ENCODE measurements around the gene ZBTB39.
"Not testable (repeated sequence)": the region's sequence is repeated elsewhere in the genome, so short reads cannot be mapped to it uniquely, and the experiment has no call there.

The ZBTB39 gene

GRCh38 chr12:56980268-56980667 lies 26.1 kb downstream of the ZBTB39 start:
- no peak for DNase-seq (ENCODE audit: low read depth)

GRCh38 chr12:56979628-56980027 lies 26.7 kb downstream of the ZBTB39 start:
- no peak for DNase-seq (ENCODE audit: low read depth)

DNA sequence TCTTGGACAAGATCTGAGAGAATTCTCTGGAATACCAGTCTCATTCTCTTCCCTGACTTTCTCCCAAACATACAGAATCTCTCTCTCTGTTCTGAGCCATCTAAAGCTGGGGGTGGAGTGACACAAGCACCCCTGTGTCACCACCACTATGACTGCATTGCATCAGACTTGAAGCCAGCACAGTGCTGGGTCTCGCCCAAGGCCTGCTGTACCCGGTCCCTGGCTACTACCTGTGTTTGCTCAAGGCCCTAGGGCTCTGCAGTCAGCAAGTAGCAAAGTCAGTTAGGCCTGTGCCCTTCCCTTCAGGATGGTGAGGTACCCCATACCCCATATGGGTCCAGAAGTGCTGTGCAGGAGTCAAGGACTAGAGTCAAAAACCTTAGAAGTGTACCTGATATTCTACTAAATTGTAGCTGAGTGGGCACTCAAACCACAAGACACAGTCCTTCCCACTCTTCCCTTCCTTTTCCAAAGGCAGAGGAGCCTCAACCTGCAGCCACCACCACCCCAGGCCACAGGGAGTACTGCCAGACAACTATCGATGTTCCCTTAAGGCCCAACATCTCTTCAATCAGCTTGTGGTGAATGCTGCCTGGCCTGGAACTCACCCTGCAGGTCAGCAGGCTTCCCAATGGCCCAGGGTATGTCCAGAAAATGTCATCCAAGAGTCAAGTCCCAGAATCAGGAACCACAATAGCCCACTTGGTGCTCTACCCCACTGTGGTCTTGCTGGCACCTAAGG lies 27.8 kb downstream of the ZBTB39 start:
- DNase-seq (ENCODE audit: low read depth) = no peak

DNA sequence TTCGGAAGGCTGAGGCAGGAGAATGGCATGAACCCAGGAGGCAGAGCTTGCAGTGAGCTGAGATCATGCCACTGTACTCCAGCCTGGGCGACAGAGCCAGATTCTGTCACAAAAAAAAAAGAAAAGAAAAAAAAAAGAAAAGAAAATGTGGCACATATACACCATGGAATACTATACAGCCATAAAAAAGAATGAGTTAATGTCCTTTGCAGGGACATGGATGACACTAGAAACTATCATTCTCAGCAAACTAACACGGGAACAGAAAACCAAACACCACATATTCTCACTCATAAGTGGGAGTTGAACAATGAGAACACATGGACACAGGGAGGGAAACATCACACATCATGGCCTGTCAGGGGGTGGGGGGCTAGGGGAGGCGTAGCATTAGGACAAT lies 29.0 kb downstream of the ZBTB39 start:
- not testable (repeated sequence) for DNase-seq (ENCODE audit: low read depth)

GRCh38 chr12:56974224-56974623 lies 32.1 kb downstream of the ZBTB39 start:
- DNase-seq (ENCODE audit: low read depth) = not testable (repeated sequence)

- not testable (repeated sequence) for DNase-seq (ENCODE audit: low read depth)
Measured at GRCh38 chr12:56968910-56969309, 37.4 kb downstream of the ZBTB39 start.

GRCh38 chr12:56965997-56966642 lies 40.2 kb downstream of the ZBTB39 start:
- not testable (repeated sequence) for DNase-seq (ENCODE audit: low read depth)

- DNase-seq (ENCODE audit: low read depth) = not testable (repeated sequence)
Measured at GRCh38 chr12:56965124-56965523, 41.2 kb downstream of the ZBTB39 start.

DNA sequence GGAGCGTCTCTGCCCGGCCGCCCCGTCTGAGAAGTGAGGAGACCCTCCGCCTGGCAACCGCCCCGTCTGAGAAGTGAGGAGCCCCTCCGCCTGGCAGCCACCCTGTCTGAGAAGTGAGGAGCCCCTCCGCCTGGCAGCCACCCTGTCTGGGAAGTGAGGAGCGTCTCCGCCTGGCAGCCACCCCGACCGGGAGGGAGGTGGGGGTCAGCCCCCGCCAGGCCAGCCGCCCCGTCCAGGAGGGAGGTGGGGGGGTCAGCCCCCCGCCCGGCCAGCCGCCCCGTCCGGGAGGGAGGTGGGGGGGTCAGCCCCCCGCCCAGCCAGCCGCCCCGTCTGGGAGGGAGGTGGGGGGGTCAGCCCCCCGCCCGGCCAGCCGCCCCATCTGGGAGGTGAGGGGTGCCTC lies 42.8 kb downstream of the ZBTB39 start:
- not testable (repeated sequence) for DNase-seq (ENCODE audit: low read depth)

DNA sequence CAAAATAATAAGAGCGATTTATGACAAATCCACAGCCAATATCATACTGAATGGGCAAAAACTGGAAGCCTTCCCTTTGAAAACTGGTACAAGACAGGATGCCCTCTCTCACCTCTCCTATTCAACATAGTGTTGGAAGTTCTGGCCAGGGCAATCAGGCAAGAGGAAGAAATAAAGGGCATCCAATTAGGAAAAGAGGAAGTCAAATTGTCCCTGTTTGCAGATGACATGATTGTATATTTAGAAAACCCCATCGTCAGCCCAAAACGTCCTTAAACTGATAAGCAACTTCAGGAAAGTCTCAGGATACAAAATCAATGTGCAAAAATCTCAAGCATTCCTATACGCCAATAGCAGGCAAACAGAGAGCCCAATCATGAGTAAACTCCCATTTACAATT lies 44.1 kb downstream of the ZBTB39 start:
- not testable (repeated sequence) for DNase-seq (ENCODE audit: low read depth)

- no peak for DNase-seq (ENCODE audit: low read depth)
Measured at GRCh38 chr12:56958422-56958821, 47.9 kb downstream of the ZBTB39 start.

DNA sequence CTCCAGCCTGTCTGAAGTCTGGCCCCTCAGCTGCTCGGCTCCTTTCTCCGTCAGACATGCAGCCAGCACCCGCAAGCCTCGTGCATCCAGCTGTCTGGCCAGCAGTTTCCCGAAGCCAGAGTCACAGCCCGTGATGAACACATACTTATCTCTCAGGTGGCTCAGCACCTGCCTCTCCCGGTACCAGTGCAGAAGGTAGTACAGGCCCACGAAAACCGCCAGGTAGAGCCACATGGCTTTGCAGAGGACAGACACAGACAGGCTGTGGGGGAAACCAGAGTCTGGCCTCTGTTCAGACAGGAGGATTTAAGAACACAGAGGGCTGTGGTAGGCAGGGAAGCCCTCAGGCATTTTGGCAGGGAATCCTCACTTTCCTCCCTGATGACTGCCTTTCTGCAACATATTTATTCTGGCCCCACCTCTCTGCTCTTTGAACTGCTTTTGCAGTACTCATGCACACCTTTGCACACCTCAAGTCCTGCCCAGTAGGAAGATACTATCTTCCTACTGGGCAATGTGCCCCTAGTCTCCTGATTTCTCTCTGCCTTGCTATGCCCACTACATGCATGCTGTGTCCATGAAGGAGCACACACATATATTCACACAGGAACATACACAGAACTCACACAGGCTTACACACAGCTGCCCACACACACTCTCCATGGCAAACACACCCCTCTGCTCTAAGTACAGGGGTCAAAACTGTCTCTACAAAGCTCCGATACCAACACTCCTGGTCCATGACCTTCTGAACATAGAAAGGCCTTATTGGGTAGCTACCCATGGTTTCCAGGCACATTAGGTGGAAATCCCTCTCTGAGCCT lies 48.9 kb downstream of the ZBTB39 start, which contains the start of gene RDH16:
RDH16 (minus strand) TSS at position 380 of the 824 bp plus-strand sequence; CDS start at position 234, 146 bp downstream.
- DNase-seq (ENCODE audit: low read depth) = no peak

GRCh38 chr12:56955631-56956256 lies 50.6 kb downstream of the ZBTB39 start:
- DNase-seq (ENCODE audit: low read depth) = peak; percentile 4

DNA sequence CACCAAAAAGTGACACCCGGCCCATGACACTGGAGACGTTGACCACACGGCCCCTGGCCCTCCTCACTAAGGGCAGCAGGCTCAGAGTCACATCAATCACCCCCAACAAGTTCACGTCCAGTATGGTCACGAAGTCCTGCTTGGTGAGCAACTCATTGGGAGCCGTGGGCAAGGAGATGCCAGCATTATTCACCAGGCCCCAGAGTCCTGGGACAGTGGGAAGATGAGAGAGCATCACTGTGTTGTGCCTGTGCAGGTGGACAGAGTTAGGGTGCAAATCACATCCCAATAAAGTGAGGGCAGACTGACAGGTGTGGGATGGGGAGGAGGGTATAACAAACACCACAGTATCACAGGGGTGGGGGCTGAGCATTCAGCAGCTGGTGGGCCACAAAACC lies 51.4 kb downstream of the ZBTB39 start:
- DNase-seq (ENCODE audit: low read depth) = no peak

GRCh38 chr12:56954057-56954957 lies 52.0 kb downstream of the ZBTB39 start:
- DNase-seq (ENCODE audit: low read depth) = no peak

GRCh38 chr12:56953314-56953713 lies 53.0 kb downstream of the ZBTB39 start:
- DNase-seq (ENCODE audit: low read depth) = no peak

- no peak for DNase-seq (ENCODE audit: low read depth)
Measured at GRCh38 chr12:56951582-56952339, 54.6 kb downstream of the ZBTB39 start.

- DNase-seq (ENCODE audit: low read depth) = no peak
Measured at GRCh38 chr12:56948881-56949280, 57.5 kb downstream of the ZBTB39 start.

Data from stromal cell of bone marrow (primary cell).